ENCODE data around the gene ZNF492. TPM values are rescaled to one million over a fixed set of nuclear protein-coding genes. Genes with fewer than 3 reads are reported as not detected.
"Not testable (repeated sequence)": the region's sequence is repeated elsewhere in the genome, so short reads cannot be mapped to it uniquely, and the experiment has no call there.

Gene ZNF492
- total RNA-seq (ENCODE audit: low replicate concordance): not detected in 2 replicates

- not testable (repeated sequence) for H3K27me3 Mint-ChIP-seq (ENCODE audit: insufficient read depth, low read depth); H3K4me3 ChIP-seq; H3K27ac Mint-ChIP-seq; DNase-seq (ENCODE audit: low spot score); H3K27ac ChIP-seq; H3K79me2 ChIP-seq (ENCODE audit: low read depth); H3K4me3 Mint-ChIP-seq; H2AFZ ChIP-seq (replicated peaks); H3F3A ChIP-seq (ENCODE audit: low read depth); H3K9ac ChIP-seq; H4K20me1 ChIP-seq (ENCODE audit: low read depth); H3K4me1 Mint-ChIP-seq; H3K4me2 ChIP-seq; H3K36me3 Mint-ChIP-seq; H3K27me3 ChIP-seq; H3K4me1 ChIP-seq; H3K36me3 ChIP-seq
- H3K9me3 Mint-ChIP-seq: peaks cover 40% of the 10 kb centered on the region
- H3K9me3 ChIP-seq (ENCODE audit: low read depth): peaks cover 30% of the 10 kb centered on the region
Observed at GRCh38 chr19:22633706-22634449, at the start of gene ZNF492. Gene ZNF492, plus strand, starts transcription at chr19:22634324. Its CDS starts 19,076 bp downstream, at chr19:22653400.

GRCh38 chr19:22595422-22595821, 38.7 kb upstream of the ZNF492 start:
- no peak overlapping the region for H2AFZ ChIP-seq (replicated peaks)
- Mint-ChIP-seq H3K4me1 (no peaks in the 10 kb centered on the region), H3K27me3 (ENCODE audit: insufficient read depth, low read depth) (peaks cover 2% of the 10 kb centered on the region), H3K27ac (no peak overlapping the region), H3K4me3 (no peak overlapping the region), H3K9me3 (peaks cover 58% of the 10 kb centered on the region), H3K36me3 (peaks cover 3% of the 10 kb centered on the region)
- DNase-seq (ENCODE audit: low spot score): no peak
- H3K9me3 ChIP-seq (ENCODE audit: low read depth): peaks cover 37% of the 10 kb centered on the region
- H4K20me1 ChIP-seq (ENCODE audit: low read depth): no peaks in the 10 kb centered on the region
- H3K9ac ChIP-seq: no peak overlapping the region
- no peaks in the 10 kb centered on the region for H3K79me2 ChIP-seq (ENCODE audit: low read depth)
- no peaks in the 10 kb centered on the region for H3K4me1 ChIP-seq
- no peaks in the 10 kb centered on the region for H3K27me3 ChIP-seq
- no peak overlapping the region for H3K4me3 ChIP-seq
- no peaks in the 10 kb centered on the region for H3K36me3 ChIP-seq
- H3K4me2 ChIP-seq: no peak overlapping the region
- no peak overlapping the region for H3K27ac ChIP-seq
- H3F3A ChIP-seq (ENCODE audit: low read depth): no peaks in the 10 kb centered on the region
- TF ChIP-seq CTCF (IDR thresholded peaks at IDR 0.05) (no peak), EZH2 (IDR thresholded peaks at IDR 0.05) (no peak), EZH2phosphoT487 (IDR thresholded peaks at IDR 0.05) (no peak)

- H3K36me3 ChIP-seq: no peaks in the 10 kb centered on the region
- no peak overlapping the region for H3K27ac ChIP-seq
- H3K27me3 ChIP-seq: no peaks in the 10 kb centered on the region
- peaks cover 58% of the 10 kb centered on the region for H3K9me3 Mint-ChIP-seq
- no peaks in the 10 kb centered on the region for H3K4me1 ChIP-seq
- H4K20me1 ChIP-seq (ENCODE audit: low read depth): no peaks in the 10 kb centered on the region
- no peak overlapping the region for H3K4me3 ChIP-seq
- no peaks in the 10 kb centered on the region for H3K4me1 Mint-ChIP-seq
- no peak overlapping the region for H2AFZ ChIP-seq (replicated peaks)
- no peak overlapping the region for H3K27ac Mint-ChIP-seq
- peaks cover 4% of the 10 kb centered on the region for H3K27me3 Mint-ChIP-seq (ENCODE audit: insufficient read depth, low read depth)
- H3K79me2 ChIP-seq (ENCODE audit: low read depth): no peaks in the 10 kb centered on the region
- no peaks in the 10 kb centered on the region for H3F3A ChIP-seq (ENCODE audit: low read depth)
- peaks cover 3% of the 10 kb centered on the region for H3K36me3 Mint-ChIP-seq
- TF ChIP-seq EZH2phosphoT487 (IDR thresholded peaks at IDR 0.05) (no peak), CTCF (IDR thresholded peaks at IDR 0.05) (no peak), EZH2 (IDR thresholded peaks at IDR 0.05) (no peak)
- no peak overlapping the region for H3K4me3 Mint-ChIP-seq
- DNase-seq (ENCODE audit: low spot score): no peak
- H3K4me2 ChIP-seq: no peak overlapping the region
- H3K9me3 ChIP-seq (ENCODE audit: low read depth): peaks cover 32% of the 10 kb centered on the region
- no peak overlapping the region for H3K9ac ChIP-seq
Observed at GRCh38 chr19:22595918-22596341, 38.2 kb upstream of the ZNF492 start.
